SIG-M5 treated with dmso at 0.1 percent for 504 hours (cell line): Measurements from ENCODE around the gene KCNMA1.
"Not testable (repeated sequence)": the region's sequence is repeated elsewhere in the genome, so short reads cannot be mapped to it uniquely, and the experiment has no call there.

Experiments used
- DNase-seq: peaks from one replicate; lab custom pipeline; 2025; ENCODE audit not compliant: unreplicated experiment; lab: John Stamatoyannopoulos, UW

Gene KCNMA1

DNA sequence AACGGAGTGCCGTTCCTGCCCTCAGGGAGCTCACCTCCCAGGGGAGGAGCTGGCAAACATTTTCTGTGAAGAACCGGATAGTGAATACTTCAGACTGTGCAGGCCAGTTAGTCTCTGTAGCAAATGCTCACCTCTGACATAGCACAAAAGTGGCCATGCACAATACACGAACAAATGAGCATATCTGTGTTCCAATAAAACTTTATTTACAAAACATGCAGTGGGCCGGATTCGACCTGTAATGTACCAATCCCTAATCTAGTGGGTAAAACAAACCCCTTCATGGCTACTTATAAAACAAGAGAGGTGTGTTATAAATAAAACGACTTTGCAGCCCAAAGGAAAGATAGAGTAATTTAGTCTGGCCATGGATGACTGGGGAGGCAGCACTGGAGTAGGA, 48.7 kb downstream of the KCNMA1 start:
- DNase-seq = no peak

DNA sequence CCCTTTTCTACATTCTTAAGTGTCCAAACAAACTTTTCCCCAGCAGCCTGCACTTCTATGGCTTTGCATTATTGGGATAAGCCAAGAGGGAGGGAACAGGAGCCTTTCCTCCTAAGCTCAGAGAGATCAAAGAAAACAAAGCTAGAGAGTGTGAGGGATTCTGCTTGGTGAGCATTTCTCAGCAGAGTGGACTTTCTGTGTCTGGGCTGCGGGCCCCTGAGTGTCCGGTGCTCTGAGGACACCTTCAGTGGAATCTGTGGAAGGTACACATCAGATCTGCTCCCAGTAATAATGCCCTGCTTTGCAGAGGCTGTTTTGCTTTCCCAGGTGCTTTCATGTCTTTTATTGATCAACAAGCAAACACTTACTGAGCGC, 50.2 kb downstream of the KCNMA1 start:
- DNase-seq = no peak

DNA sequence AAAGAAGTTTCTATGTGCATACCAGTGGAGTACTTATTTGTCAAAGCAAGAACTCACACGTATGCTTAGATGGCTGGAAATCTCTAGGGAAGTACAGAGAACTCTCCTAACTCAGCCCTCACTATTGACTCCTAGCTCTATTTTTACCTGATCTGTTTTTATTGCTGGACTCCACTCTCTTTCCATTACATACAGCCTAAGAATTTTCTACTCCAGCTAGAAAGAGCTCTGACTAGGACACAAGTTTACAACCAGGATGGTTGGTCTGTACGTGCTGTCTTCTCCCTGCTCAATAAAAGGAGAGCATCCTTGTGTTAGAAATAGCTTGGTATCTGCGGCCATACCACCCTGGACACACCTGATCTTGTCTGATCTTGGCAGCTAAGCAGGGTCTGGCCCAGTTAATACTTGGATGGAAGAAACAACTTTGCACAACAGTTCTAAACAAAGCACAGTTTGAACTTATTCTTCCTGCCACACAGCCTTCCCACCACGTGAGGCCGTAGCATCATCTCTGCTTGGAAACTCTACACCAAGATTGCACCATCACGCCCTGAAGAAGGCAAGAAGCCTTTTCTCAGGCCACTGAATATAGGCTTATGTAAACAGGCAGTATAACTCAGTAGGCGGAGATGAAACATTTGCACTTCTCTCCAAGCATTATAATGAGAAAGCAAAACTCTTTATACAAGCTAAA, 50.7 kb downstream of the KCNMA1 start:
- peak; percentile 34 for DNase-seq

DNA sequence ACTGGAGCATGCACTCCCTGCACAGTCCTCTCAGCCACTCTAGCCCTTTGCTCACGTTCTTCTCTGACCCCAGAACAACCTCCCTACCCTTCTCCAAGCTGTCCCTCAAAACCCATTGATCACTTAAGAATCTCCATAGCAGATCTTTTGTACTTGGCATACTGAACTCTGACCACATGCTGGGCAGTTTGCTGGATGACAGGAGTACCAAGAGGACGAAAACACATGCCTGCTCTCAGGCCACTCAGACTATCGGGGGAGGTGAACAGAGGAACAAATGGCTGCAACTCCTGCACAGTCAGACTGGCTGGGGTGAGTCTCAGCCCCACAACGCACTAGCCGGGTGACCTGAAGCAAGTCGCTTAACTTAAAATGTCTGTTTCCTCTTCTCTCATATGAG, 52.7 kb downstream of the KCNMA1 start:
- no peak for DNase-seq

DNA sequence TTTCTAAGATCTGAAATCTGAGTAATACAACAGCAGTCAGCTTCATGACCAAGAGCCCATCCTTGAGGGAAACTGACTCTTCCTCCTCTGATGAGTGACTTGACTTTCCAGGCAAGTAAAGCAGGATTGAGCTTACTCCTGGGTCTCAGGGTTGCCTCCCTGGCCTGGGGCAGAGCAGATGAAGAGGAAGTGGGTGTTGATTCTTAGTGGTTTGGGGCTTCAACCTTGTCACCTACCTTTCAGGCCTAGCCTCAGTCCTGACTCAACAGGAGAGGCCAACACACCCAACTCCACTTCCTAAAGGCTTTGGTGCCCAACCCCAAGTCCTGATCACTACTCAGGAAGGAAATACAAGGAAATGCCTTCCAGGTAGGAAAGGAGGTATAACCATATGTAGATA, 54.1 kb downstream of the KCNMA1 start:
- no peak for DNase-seq

DNA sequence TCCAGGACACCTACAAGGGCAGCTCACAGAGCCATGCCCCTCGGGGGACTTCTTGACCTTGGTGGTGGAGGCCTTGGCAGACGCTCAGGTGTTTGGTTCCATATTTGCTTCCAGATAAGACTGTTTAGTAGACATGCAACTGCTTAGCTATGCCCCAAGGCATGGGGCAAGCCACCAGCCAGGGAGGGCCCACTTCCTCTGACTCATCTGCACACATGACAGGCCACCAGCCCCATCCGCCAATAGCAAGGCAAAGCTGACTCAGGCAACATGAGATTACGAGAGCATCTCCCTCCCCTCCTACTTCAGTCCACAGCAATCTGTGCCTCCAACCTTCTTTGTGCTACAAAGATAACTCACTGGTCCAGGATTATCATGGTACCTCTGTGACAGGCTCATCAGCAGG, 54.9 kb downstream of the KCNMA1 start:
- DNase-seq = peak; percentile 33

DNA sequence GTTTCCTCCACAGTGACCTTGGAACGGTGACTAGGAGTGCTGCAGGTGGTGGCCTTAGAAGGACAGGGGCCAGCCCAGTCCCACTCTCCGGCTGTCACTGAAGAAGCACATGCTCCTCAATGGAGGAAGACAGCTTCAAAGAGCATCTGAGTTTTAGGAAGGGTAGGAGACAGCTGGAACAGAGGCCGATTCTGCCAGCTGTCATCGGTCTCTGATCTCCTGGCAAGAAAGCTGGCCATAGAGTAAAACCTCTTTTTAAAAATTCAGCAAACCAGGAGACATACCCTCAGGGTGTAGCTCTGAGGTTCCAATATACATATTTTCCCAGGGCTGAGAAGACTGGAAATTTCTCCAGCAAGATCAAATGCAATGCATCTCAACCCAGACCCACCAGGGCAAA, 55.9 kb downstream of the KCNMA1 start:
- no peak for DNase-seq

DNA sequence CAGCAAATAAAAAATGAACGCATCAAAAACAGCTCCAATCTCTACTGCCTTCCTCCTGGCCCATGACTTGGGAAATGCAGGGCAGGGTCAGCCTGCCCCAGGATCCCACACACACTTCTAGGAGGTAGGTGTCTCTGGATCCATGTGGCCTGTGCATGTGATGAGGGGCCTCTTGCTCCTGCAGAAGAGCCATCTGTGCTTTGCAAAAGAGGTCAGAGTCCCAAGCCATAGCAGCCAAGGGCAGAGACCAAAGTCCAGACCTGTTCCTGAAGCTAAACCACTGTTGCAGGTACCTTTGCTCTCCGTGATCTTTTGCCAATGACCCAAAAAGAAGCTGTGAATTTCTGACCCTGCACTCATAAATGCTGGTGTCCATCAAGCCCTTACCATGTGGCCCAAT, 57.1 kb downstream of the KCNMA1 start:
- DNase-seq = no peak

DNA sequence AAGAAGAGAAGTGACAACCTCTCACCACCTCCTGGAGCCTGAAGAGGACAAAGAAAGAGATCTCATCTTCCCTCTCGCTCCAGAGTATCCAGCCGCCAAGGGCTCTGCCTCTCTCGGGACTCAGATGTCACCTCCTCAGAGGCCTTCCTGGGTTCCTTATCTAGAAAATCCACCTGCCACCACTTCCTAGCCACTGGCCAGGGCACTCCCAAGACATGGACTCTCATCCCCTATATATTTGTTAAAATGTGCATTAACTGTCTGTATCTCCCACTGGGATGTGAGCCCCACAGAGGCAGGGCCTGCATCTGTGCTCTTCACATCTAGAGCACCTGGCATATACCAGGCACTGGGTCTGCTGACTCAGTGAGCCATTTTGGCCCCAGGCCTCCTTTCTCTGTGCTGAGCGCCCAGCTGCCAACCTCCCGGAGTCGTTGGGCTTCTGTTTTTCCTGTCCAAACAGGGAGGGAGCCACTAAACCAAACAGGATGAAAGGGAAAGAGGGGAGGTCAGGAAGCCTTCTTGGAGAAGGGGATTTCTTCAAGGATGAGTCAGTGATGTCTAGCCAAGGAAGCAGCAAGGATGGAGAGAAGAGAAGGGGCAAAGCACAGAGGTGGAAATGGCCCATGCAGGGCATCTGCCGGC, 58.9 kb downstream of the KCNMA1 start:
- no peak for DNase-seq

DNA sequence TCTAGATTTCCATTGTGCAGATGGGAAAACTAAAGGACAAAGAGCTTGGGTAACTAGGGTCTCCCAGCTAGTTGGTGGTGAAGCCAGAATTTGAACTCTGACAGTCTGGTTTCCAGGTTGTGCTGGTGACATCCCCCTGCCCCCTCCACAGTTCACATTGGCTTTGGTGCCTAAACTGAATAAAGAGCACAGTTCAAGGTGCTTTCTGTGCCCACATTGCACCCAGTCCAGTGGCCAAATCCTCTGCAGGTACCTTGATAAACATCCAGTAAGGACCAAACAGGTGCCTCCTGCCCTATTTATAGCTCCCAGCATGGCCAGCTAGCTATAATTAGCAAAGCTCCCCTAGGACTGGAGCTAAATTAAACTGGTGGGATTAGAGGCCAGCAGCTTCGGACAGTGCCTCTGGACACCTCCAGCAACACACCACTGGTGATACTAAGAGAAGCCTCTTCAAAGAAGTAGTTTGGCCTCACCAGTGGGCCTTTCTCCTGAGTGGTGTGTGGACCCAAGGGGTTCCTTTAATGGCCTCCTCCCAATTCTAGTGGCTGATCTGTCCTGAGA, 59.9 kb downstream of the KCNMA1 start:
- DNase-seq = no peak

DNA sequence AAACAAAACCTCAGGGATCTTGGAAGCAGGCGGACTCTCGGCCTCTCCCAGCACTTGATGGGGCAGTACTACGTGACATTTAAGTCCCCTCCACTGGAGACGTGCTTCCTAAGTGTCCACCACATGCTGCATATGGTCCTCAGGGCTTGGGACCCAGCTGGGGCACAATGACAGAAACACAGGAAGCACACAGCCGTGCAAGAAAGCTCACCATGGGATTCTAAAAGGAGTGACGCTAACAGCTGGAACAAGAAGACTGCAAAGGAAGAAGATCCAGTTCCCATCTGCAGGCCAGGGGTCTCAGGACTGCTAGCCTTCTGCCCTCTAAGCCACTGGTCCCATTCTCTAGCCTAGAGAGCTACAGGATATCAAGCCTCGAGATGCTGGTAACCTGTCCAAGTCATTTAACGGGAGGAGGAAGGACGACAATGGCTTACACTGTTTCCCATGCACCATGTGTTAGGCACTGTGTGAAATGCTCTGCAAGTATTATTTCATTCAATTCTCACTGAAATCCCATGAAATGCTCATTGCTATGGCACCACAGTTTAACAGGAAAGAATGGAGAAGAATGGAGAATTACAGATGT, 61.1 kb downstream of the KCNMA1 start:
- no peak for DNase-seq

DNA sequence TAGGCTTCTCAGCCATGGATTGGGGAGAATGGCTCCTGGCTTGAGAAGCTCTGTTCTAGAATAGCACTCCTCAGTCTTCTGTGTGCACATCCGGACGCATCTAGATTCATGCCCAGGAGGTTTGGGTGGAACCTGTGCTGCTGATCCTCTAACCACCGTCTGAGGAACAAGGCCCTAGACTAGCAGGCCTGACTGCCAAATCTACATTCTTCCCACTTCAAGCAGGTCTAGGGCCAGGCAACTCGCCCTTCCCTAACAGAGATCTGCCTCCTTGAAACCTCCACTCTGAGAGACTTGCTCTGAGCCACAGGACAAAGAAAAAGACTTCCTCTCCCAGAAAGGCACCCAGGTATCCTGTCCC, 61.6 kb downstream of the KCNMA1 start:
- no peak for DNase-seq

DNA sequence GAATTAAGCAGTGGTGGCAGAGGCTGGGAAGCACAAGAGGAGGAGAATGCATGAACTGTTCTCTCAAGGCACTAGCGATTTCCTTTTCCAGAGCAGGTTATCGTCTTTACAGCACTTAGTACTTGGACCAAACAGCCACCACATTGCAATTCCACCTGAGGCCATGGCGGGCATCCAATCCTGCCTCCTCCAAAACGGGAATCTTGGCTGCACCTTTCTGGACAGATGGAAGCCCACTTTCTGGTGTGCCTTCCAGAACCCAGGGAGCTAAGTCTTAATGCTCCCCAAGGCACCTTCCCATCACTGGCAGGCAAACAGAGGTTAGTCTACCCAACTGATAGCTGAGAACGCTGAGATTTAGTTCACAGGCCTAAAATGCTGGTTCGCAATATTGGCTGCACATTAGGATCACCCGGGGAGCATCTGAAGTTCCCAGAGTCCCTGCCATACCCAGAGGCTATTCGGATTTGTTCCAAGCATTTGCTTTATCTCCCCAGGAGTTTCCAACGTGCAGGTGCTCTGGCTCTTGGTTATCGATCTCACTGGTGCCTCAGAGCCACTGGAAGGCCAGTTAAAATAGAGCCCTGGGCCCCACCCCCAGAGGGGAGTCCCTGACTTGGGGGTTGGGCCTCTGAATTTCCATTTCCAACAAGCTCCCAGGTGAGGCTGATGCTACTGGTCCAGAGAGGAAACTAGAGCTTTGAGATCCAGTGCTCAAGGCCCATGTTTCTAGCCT, 62.2 kb downstream of the KCNMA1 start:
- no peak for DNase-seq

DNA sequence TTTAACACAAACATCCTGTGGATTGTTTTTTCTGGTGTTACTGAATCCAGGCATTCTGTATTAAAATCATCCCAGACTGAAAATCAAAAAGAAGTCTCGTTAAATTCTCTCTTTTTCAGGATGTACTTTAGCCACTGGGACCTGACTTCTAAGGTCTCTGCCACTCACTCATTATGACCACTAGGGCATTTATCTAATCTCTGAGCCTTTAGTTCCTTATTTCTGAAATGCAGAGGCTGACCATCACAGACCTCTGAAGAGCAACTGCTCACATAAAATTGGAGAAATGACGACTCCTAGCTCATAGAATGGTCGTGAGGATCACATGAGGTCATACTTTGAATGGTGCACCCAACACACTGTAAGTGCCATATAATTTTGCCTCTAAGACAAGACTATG, 63.2 kb downstream of the KCNMA1 start:
- DNase-seq = no peak

DNA sequence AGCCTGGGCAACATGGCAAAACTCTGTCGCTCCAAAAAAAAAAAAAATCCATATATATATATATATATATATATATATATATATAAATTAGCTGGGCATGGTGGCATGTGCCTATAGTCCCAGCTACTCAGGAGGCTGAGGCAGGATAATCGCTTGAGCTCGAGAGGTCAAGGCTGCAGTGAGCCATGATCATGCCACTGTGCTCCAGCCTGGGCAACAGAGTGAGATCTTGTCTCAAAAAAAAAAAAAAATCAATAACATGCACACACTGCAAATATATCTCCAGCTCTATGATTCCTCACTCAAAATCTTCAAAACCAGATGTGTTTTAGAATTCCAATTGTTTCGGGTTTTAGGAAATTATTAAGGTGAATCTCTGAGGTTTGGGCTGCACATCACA, 65.1 kb downstream of the KCNMA1 start:
- DNase-seq = not testable (repeated sequence)

DNA sequence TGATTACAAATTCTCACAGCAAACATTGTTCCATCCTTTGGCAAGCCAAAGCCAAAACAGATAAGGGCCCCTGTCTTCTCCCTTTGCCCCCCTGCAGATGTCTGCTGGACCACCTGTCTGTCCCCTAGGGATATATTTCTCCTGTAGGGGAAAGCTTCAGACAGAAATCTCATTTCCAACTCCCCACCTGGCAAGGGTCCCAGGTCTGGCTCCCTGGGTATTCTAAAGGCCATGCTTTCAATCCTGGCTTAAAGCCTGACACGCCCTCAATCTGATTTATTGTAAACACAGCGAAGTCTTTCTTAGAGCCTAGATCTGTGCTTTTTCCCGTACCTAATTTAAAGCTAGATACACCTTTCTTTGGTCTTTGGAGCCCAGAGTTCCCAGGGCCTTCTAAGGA, 66.1 kb downstream of the KCNMA1 start:
- no peak for DNase-seq

DNA sequence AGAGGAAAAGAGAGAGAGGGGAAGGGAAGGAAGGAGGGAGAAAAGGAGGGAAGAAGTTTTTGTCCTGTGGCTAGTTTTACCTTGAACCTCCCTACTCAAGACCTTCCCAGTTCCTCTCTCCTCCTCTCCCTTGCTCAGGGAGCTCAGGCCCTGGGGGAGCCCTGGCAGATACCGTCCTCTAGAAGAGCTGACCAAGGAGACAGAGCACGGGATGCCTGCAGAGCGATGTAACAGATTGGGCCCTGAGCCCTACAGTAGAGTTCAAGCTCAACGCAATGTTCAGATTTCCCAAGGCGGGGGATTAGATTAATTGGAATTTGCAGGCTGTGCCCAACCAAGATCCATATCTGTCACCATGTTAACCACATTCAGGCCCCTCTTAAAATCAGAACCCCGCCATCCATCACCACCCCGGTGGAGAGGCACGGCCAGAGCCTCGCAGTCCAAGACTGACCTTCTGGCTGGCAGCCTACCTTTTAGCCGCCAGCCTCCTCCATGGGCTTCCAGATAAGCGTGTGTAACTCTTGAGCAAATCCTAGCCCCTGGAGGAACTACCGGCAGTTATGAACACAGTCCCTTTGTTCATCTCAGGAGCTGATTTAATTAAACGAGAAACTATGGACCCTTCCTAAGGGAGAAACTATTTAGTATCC, 70.6 kb downstream of the KCNMA1 start:
- DNase-seq = no peak

DNA sequence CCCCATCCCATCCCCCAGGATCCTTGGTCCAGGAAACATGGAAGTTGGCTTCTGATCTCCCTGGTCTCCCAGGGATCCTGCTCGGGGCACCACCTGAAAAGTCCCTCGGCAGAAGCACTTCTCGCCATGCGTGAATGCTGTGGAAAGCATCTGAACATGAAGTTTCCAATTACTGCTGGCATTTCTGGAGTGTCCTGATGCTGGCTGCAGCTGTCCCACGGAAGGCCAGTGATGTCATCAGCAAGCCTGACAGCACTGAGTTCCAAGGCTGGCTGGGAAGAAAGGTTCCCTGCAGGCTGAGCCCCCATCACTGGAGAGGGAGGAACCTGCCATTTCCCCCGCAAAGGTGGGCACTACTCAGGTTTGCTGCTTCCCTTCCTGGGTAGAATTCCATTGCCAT, 71.4 kb downstream of the KCNMA1 start:
- DNase-seq = no peak

DNA sequence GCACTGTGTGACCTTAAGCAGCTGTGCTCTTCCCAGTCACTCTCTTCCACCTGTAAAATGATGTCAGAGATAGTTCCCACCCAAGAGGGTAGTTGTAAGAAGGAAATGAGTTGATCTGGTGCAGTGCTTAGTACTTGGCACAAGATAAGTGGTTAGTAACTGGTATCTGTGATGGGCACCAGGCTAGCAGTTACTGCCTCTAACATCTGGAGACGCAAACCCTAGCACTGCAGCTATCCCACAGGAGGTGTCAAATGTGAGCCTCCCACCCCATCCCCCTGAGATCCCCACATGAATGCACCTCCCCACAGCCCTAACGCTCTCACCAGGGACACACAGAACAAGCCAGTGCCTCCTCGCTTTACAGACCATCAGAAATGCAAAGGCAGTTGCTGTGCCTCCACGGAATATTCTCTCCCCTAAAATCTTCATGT, 72.0 kb downstream of the KCNMA1 start:
- DNase-seq = no peak

DNA sequence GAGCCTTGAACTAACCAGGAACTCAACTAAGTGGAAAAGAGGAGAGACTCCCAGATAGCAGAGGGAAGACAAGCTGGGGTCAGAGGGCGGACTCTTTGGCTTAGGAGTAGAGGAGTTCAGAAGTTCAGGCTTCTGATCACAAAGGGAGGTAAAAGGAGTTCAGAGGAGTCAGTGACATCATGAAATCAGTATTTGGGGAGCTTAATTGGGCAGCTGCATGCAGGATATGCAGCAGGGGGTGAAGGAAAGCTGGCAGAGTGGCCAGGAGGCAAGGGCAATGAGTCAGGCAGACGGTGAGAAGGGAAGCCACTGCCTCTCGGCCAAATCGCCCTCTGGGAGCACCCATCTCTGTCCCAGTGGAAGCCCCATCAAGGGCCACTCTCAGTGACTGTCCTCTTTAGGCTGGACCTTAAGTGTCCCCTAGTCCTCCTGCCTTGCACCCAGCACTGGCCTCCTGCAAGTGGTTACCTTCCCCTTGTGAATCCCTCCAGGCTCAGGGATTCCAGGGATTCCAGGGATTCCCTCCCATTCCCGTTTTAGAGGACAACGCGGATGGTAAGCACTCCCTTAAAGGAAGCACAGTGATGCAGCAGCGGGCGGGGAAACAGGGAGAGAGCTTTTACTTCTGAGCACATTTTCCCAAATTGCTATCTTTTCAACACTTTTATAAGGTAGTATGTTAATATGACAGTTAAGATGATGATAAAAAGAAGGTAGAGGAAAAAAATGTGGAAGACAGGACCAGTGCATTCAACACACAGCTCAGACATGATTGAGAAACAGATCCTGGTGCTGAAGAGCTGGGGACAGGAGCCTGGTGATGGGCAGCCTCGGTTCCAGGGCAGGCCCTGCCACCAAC, 72.6 kb downstream of the KCNMA1 start:
- DNase-seq = no peak
